Neural cell (in vitro differentiated cells): ENCODE results near the gene UCP3.

Experiments
- POLR2AphosphoS5 ChIP-seq: IDR thresholded peaks from 2 replicates; pipeline ENCODE4 v1.6.1; 2012
- RAD21 ChIP-seq: fragments of 450-650 bp; conservative IDR thresholded peaks from 2 replicates; pipeline ENCODE4 v1.6.1; 2014; ENCODE audit warnings: antibody characterized with exemption, mild to moderate bottlenecking, moderate library complexity
- REST ChIP-seq: IDR thresholded peaks from 2 replicates; pipeline ENCODE4 v1.6.1; 2012; ENCODE audit warnings: borderline replicate concordance
- TF ChIP-seq, protein P1 (sequence below): fragments of 450-650 bp; IDR thresholded peaks from 2 replicates; pipeline ENCODE4 v1.5.1; 2014; ENCODE audit warnings: antibody characterized with exemption, mild to moderate bottlenecking, moderate library complexity; ENCODE audit not compliant: poor library complexity, severe bottlenecking

DNA sequence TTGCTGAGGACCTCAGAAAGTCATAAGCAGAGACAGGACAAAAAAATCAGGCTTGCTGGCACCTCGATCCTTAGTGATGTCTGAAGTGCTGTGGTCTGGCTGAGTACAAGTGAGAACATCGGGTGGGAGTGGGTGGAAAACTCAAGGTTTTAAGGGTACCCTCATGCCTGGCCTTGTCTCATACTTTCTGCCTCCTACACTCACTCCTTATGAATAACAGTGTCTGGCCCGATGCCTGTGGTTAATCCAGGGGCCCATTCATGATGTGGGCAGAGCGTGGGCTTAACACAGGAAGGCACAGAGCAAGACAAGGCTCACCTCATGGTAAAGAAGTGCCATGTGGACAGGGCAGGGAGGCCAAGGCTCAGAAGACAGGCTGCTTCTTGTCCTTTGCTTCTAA is 11.0 kb upstream of the UCP3 start:
- TF ChIP-seq, protein P1, sequence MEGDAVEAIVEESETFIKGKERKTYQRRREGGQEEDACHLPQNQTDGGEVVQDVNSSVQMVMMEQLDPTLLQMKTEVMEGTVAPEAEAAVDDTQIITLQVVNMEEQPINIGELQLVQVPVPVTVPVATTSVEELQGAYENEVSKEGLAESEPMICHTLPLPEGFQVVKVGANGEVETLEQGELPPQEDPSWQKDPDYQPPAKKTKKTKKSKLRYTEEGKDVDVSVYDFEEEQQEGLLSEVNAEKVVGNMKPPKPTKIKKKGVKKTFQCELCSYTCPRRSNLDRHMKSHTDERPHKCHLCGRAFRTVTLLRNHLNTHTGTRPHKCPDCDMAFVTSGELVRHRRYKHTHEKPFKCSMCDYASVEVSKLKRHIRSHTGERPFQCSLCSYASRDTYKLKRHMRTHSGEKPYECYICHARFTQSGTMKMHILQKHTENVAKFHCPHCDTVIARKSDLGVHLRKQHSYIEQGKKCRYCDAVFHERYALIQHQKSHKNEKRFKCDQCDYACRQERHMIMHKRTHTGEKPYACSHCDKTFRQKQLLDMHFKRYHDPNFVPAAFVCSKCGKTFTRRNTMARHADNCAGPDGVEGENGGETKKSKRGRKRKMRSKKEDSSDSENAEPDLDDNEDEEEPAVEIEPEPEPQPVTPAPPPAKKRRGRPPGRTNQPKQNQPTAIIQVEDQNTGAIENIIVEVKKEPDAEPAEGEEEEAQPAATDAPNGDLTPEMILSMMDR, result no peak
- TF ChIP-seq REST (no peak), POLR2AphosphoS5 (no peak), RAD21 (no peak)
